Stomach (tissue), 4 donors: ENCODE results near the gene PSKH1.

Source experiments
- CTCF ChIP-seq, 7 experiments: fragments of 450-650 bp in 4 of 7; fragments of 200-600 bp in 3 of 7; sonication (generic) in 3 of 7; IDR thresholded peaks; one replicate each; pipeline ENCODE4 v1.5.1; 2016 to 2019; ENCODE audit warnings: antibody characterized with exemption in 7 of 7, control low read depth in 2 of 7, mild to moderate bottlenecking in 1 of 7
- EP300 ChIP-seq: sonication (generic); formaldehyde crosslinking; IDR thresholded peaks from one replicate; pipeline ENCODE4 v1.6.1; 2017; ENCODE audit warnings: antibody characterized with exemption
- POLR2A ChIP-seq, 4 donors: fragments of 450-650 bp; IDR thresholded peaks; one replicate each; pipeline ENCODE4 v1.6.1; 2016; ENCODE audit warnings: antibody characterized with exemption in 4 of 4, control low read depth in 2 of 4, mild to moderate bottlenecking in 1 of 4, moderate library complexity in 1 of 4
- POLR2AphosphoS5 ChIP-seq, 3 donors: sonication (generic); formaldehyde crosslinking; IDR thresholded peaks; one replicate each; pipeline ENCODE4 v1.6.1; 2016; ENCODE audit warnings: antibody characterized with exemption in 3 of 3

- TF ChIP-seq CTCF (IDR thresholded peaks at IDR 0.05) (no peak), POLR2AphosphoS5 (IDR thresholded peaks at IDR 0.05) (no peak), POLR2A (IDR thresholded peaks at IDR 0.05) (no peak), EP300 (no peak)
Observed at GRCh38 chr16:67935101-67935401, 42.0 kb downstream of the PSKH1 start.
